Measurements from ENCODE around the gene ANGPT4.

DNA sequence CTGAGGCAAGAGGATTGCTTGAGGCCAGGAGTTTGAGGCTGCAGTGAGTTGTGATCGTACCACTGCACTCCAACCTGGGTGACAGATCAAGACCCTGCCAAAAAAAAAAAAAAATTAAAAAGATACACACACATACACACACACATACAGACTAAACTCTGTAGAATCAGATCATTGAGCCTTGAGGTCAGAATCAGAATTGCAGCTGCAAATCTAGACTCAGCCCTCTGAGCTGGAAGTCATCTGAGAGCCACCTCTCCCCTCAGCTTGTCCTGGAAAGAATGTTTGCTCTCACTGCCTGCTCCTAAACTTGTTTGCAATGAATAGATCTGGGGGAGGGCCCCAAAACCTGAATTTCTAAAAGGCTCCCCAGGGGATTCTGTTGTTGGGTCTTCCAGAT is 41.4 kb upstream of the ANGPT4 start:
- TF ChIP-seq, protein P1, sequence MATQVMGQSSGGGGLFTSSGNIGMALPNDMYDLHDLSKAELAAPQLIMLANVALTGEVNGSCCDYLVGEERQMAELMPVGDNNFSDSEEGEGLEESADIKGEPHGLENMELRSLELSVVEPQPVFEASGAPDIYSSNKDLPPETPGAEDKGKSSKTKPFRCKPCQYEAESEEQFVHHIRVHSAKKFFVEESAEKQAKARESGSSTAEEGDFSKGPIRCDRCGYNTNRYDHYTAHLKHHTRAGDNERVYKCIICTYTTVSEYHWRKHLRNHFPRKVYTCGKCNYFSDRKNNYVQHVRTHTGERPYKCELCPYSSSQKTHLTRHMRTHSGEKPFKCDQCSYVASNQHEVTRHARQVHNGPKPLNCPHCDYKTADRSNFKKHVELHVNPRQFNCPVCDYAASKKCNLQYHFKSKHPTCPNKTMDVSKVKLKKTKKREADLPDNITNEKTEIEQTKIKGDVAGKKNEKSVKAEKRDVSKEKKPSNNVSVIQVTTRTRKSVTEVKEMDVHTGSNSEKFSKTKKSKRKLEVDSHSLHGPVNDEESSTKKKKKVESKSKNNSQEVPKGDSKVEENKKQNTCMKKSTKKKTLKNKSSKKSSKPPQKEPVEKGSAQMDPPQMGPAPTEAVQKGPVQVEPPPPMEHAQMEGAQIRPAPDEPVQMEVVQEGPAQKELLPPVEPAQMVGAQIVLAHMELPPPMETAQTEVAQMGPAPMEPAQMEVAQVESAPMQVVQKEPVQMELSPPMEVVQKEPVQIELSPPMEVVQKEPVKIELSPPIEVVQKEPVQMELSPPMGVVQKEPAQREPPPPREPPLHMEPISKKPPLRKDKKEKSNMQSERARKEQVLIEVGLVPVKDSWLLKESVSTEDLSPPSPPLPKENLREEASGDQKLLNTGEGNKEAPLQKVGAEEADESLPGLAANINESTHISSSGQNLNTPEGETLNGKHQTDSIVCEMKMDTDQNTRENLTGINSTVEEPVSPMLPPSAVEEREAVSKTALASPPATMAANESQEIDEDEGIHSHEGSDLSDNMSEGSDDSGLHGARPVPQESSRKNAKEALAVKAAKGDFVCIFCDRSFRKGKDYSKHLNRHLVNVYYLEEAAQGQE (IDR thresholded peaks at IDR 0.05; ENCODE audit: insufficient read depth in 1 of 2, low read depth in 2 of 2, low read length in 1 of 2): no peak
- TF ChIP-seq, protein P2, sequence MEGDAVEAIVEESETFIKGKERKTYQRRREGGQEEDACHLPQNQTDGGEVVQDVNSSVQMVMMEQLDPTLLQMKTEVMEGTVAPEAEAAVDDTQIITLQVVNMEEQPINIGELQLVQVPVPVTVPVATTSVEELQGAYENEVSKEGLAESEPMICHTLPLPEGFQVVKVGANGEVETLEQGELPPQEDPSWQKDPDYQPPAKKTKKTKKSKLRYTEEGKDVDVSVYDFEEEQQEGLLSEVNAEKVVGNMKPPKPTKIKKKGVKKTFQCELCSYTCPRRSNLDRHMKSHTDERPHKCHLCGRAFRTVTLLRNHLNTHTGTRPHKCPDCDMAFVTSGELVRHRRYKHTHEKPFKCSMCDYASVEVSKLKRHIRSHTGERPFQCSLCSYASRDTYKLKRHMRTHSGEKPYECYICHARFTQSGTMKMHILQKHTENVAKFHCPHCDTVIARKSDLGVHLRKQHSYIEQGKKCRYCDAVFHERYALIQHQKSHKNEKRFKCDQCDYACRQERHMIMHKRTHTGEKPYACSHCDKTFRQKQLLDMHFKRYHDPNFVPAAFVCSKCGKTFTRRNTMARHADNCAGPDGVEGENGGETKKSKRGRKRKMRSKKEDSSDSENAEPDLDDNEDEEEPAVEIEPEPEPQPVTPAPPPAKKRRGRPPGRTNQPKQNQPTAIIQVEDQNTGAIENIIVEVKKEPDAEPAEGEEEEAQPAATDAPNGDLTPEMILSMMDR (IDR thresholded peaks at IDR 0.05): no peak
- TF ChIP-seq POLR2AphosphoS5 (IDR thresholded peaks at IDR 0.05; ENCODE audit: low read depth, low read length) (no peak), TCF7L2 (IDR thresholded peaks at IDR 0.05; ENCODE audit: low read depth, low read length) (no peak)
